ENCODE results near the gene AUH.

- TF ChIP-seq, protein P1, sequence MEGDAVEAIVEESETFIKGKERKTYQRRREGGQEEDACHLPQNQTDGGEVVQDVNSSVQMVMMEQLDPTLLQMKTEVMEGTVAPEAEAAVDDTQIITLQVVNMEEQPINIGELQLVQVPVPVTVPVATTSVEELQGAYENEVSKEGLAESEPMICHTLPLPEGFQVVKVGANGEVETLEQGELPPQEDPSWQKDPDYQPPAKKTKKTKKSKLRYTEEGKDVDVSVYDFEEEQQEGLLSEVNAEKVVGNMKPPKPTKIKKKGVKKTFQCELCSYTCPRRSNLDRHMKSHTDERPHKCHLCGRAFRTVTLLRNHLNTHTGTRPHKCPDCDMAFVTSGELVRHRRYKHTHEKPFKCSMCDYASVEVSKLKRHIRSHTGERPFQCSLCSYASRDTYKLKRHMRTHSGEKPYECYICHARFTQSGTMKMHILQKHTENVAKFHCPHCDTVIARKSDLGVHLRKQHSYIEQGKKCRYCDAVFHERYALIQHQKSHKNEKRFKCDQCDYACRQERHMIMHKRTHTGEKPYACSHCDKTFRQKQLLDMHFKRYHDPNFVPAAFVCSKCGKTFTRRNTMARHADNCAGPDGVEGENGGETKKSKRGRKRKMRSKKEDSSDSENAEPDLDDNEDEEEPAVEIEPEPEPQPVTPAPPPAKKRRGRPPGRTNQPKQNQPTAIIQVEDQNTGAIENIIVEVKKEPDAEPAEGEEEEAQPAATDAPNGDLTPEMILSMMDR (IDR thresholded peaks at IDR 0.05), result no peak
- no peak for TF ChIP-seq ZFX (IDR thresholded peaks at IDR 0.05; ENCODE audit: borderline replicate concordance)
Measured at GRCh38 chr9:91188719-91189590, 172.8 kb downstream of the AUH start.

Measured in 22Rv1 (cell line).